GM18858 (cell line): Measurements from ENCODE around the gene ARHGEF19.
"Not testable (repeated sequence)": the region's sequence is repeated elsewhere in the genome, so short reads cannot be mapped to it uniquely, and the experiment has no call there.

Experiments used
- ATAC-seq: cut with Tn5 transposase; IDR thresholded peaks from one replicate; pipeline ENCODE4 v1.9.1; 2021; ENCODE audit not compliant: unreplicated experiment

The ARHGEF19 gene

DNA sequence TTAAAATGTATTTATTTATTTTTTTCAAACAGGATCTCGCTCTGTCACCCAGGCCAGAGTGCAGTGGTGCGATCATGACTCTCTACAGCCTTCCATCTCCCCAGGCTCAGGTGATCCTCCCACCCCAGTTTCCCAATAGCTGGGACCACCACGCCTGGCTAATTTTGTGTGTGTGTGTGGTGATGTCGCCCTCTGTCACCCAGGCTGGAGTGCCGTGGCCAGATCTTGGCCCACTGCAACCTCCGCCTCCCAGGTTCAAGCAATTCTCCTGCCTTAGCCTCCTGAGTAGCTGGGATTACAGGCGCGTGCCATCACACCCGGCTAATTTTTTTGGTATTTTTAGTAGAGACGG lies 44.3 kb downstream of the ARHGEF19 start:
- ATAC-seq: not testable (repeated sequence)

DNA sequence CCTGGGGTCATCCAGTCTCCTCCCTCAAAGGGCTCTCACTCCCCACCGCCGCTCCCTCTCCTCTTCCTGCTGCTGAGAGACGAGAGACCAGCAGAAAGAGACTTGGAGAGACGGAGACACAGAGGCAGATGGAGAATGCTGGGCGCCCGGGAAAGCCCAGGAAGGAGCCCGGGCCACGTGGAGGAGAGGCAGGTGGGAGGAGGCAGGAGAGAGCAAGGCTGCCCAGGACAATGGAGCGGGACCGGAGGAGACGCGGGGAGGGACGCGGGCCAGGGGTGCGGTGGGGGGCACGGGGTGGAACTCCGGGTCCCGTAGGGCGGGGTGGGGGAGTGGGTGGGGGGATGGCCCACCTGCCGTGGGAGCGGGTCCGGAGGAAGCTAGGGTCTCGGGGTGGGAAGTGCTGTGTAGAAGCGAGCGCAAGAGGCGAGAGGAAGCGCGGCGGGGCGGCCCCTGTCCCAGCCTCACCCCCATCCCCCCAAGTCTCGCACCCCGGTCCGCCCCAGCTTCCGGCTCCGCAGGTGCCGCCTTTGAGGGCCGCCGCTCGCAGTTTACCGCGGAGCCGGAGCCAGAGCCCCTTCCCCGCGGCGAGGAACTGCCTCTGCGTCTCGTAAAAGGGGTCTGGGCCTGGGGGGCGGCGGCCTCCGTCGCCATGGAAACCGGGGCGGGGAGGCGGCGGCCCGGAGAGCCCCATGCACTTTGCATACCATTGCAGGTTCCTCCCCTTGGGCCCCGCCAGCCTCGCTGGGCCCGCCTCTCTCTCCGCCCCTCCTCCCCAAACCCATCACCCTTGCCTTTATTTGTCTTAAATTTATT lies 44.9 kb downstream of the ARHGEF19 start:
- ATAC-seq: no peak

DNA sequence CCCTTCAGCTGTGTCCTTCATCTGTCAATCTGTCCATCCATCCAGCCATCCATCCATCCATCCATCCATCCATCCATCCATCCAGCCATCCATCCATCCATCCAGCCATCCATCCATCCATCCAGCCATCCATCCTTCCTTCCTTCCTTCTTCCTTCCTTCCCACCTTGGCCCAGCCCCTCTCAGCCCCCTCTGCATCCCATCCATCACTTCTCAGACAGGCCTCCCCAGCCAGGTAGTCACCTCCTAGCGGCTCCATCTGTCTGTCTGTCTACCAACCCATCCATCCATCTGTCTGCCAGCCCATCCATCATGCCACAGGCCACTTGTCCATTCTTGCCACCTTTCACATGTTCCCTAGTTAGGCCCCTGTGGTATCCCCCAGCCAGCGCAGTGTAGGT lies 46.3 kb downstream of the ARHGEF19 start:
- ATAC-seq: no peak

DNA sequence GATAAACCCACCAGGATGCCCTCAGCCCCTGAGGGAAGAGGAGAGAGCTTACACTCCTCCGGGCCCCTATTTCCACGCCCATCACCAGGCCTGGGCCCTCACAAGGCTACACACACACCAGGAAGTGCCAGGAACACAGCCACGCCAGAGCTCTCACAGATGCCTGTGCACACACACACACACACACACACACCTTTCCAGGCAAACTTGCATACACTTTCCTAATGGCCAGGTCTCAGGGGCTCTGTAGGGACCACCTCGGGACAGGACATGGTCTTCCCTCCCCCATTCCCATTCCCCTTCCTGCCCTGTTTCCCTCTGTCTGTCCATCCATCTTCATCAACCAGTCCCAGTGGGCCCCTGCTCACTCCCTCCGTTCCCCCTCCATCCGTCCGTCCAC lies 46.9 kb downstream of the ARHGEF19 start:
- ATAC-seq: no peak

DNA sequence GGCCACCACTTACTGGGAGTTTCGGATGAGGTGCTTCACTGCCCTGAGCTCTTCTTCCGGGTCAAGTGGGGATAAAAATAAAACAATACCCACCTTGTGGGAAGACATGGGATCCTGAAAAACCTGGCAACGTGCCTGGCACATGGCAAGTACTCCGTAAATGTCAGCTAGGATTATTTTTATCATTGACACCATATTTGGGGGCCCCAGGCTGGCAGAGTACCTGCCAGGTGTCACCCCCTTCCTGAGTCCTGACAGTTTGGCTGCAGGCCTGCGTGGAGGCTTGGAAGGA lies 47.4 kb downstream of the ARHGEF19 start:
- ATAC-seq: no peak

DNA sequence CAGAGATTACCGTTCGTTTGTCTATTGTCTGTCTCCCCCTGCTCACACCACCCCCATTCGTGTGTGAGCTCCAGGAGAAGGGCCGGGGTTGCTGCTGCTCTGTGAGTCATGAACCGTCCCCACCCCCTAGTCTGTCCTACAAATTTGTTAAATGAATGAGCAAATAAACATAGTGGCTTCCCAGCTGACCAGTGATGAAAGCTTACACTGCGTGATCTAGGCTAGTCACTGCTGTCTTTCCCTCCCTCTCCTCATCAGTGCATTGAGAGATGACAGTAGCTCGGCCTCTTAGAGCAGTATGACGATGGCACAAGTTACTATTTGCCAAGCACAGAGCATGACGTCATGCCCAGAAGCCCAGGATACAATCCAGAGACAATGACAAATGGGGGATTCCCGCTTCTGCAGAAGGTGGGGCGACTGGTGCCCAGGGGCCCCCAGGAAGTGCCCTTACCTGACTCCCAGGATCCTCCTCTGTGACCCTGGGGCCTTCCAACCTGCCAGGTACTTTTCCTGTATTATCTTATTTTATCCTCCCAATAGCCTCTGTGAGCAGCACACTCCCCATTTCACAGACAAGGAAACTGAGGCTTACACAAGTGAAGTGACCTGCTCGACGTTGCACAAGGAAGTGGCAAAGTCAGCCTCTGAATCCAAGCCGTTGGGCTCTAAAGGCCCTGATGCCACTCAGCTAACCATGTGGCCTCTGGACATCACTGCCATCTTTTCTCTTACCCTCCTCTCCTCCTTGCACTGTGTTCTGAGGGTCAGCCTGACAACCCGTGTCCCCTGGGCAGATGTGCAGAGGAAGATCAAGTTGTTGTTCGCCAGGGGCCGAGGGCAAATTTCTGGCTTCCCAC lies 48.0 kb downstream of the ARHGEF19 start:
- ATAC-seq: no peak

DNA sequence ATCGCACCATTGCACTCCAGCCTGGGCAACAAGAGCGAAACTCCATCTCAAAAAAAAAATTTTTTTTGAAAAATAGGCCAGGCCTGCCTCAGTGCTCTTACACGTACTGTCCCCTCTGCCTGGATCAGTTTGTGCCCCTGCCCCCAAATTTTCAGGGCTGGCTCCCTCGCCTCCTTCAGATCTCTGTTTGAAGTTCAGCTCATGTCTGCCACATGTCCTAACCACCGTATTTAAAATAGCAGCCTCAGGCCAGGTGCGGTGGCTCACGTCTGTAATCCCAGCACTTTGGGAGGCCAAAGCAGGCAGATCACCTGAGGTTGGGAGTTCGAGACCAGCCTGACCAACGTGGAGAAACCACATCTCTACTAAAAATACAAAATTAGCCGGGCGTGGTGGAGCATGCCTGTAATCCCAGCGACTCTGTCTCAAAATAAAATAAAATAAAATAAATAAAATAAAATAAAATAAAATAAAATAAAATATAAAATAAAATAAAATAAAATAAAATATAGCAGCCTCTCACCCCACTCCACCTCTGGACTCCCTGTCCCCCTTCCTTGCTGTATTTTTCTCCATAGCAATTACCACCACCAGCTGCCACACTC lies 48.7 kb downstream of the ARHGEF19 start:
- ATAC-seq: not testable (repeated sequence)

DNA sequence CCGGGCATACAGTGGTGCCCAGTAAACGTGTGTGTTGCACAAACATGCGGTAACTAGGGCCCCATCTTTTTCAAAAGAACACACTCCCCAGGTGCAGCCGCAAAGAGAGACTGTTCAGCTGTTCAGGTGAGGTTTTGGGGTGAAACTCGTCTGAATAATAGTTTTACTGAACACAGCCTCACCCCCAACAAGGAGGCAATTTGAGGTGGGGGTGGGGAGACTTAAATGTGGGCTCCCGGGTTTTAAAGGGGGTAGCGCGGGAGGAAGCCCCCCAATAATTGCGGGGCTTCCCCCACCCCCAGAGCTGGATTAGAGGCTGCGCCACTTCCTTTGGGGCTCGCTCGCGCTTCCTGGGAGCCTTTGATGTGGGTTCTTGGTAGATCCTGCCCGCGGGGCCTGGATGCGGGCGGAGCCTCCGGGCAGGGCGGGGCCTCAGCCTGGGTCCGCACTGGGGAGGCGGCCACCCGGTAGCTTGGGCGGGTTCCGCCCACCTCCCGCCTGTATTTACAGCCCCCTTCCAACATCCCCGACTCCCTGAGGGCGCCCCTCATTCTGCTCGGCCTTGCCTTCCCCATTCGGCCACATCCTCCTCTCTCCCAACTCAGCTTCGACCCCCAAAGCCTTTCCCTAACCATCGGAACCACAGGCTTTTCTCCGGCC lies 50.2 kb downstream of the ARHGEF19 start:
- no peak for ATAC-seq

DNA sequence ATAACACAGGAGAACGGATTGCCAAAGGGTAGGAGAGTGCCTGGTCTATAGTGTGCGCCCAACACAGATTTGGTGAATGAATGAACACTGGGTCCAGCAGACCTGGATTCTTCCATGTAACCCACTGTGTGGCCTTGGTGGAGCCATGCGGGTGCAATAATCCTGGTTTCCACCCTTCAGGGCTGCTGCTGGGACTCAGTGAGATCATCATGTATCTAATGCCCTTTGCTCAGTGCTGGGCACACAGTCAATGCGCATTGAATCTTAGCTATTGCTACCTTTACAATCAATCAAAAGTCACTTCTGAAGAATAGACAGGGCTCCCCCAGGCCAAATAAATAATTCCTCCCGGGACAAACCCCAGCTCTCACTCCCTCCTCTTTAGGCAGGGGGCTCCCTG lies 50.7 kb downstream of the ARHGEF19 start:
- no peak for ATAC-seq

DNA sequence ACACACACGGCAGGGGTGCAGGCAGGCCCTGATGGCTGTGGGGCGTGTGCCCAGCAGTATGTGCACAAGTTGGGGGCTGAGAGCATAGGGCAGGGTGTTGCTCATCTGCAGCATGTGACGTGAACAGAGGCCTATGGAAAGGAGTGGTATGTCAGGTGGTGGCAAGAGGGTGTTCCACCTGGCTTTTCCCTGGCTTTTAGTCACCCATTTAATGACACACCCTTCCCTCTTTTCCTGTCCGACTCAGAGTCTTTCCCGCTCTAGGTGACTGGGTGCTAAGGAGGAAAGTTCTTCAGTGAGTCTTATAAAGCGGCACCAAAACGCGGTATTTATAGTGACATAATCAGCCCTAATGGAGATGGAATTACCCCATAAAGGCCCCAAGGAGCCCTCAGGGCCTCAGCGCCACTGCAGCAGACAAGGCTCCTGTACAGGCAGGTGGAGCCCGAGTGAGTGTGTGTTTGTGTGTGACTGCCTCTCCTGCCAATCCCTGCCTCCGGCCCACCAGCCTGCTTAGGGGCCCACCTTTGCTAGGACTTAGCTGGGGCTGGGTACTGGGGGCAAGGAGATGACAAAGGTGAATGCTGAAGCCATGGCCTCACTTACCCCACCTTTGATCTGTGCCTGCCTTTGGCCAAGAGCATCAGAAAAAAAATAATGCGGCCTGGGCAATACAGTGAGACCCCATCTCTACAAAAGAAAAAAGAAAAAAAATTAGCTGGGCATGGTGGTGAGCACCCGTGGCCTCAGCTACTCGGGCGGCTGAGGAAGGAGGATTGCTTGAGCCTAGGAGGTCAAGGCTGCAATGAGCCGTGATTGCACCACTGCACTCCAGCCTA lies 53.2 kb downstream of the ARHGEF19 start:
- ATAC-seq: no peak

DNA sequence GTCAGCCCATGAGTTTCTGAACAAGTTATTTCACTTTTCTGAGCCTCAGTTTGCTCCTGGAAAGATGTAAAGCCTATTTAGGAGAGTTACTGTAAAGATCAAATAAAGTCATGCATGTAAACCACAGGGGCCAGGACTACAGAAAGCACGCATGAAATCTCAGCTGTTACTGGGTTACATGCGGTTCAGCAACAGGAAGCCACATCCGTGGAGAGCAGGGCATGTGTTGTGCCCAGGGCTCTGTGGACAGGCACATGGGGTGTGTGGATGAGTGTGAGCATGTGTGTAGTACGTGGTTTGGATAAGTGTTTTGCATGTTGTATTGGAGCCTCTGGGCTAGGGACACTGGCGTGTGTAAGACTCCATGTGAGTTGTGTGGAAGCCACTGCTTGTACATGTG lies 54.4 kb downstream of the ARHGEF19 start:
- no peak for ATAC-seq

DNA sequence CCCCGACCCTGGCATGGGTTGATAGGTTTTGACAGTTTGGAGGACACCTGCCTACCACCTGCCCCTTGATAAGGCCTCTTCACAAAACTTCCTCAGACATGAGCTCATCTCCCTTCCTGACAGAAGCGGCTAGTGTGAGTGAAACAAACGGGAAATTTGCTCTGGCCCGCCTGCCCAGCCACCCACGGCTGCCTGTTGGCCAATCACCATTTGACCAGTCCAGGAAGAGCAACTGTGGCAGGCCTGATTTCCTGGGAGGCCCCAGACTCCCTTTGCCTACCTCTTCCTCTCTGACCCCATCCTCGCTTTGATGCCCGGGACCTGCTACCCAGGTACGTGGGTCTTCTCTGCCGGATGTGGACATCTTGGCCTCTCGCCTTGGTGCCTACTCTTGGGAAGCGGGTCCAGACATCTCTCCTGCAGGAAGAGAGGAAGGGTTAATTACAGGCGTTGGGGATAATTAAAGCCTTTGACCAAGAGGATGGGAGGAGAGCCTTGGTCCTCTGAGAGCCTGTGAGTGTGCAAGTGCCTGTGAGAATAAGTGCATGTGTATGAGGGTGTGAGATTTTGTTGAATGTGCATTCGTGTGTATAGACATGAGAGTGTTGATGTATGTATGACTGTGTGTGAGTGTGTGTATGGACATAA lies 55.5 kb downstream of the ARHGEF19 start:
- ATAC-seq: no peak

DNA sequence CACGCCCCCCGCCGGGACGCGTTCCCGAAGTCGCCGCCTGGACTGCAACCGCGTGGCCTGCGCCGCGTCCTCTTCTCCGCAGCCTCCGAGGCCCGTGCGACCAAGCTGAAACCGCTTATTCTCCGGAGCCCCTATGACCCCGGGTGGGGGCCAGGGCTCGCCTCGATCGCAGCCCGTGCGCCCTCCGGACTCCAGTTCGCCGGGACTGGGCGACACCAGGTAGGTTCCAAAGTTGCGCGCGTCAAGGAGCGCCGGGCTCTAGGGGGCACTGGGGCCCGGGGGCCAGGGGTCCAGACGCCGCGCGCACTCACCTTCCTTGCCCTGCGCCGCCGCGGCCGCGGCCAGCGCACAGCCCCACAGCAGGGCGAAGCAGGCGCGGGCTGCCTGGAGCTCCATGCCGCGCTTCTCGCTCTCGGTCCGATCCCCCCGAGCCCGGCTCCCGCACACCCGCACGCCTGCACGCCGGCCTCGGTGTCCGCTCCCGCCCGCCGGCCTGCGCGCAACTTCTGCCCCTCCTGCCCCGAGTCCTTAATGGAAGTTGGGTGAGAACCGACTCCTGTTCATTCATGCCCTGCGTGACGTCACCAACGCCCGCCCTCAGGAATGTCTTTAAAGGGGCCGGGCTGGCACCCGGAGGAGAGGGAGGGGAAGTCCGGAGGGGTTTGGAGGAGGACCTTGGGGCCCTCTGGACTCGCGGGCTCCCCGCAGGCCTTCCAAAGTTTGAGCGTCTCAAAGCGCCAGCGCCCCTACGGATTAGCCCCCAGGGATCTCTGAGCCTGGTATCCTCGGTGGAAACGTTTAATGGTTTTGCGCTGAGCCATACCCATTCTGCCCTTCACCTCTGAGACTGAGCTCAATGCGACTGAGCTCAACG lies 56.7 kb downstream of the ARHGEF19 start, which contains the start of gene EPHA2:
EPHA2 (minus strand) TSS at position 533 of the 874 bp plus-strand sequence; CDS start at position 396, 137 bp downstream.
- ATAC-seq: no peak

DNA sequence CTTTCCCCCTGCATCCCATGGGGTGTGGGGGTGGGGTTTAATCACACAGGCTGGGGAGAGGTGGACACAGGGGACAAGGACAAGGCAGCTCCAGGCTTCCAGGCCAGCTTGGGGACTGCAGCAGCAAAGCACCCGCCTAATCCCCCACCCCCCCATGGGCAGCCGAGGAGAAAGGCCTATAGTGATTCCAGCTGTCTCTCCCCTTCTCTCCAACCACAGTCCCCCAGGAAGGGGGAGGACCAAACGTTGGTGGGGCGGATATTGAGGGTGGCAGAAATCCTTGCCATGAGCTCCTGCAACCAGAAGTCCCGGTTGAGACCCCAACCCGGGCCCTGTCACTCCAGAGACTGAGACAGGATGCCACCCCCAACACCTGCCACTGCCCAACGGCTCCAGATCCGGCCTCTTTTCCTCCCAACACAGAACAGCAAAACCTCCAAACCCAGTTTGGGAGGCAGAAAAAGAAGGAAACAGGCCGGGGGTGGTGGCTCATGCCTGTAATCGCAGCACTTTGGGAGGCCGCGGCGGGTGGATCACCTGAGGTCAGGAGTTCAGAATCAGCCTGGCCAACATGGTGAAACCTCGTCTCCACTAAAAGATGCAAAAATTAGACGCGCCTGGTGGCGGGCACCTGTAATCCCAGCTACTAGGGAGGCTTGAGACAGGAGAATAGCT lies 58.3 kb downstream of the ARHGEF19 start:
- no peak for ATAC-seq

DNA sequence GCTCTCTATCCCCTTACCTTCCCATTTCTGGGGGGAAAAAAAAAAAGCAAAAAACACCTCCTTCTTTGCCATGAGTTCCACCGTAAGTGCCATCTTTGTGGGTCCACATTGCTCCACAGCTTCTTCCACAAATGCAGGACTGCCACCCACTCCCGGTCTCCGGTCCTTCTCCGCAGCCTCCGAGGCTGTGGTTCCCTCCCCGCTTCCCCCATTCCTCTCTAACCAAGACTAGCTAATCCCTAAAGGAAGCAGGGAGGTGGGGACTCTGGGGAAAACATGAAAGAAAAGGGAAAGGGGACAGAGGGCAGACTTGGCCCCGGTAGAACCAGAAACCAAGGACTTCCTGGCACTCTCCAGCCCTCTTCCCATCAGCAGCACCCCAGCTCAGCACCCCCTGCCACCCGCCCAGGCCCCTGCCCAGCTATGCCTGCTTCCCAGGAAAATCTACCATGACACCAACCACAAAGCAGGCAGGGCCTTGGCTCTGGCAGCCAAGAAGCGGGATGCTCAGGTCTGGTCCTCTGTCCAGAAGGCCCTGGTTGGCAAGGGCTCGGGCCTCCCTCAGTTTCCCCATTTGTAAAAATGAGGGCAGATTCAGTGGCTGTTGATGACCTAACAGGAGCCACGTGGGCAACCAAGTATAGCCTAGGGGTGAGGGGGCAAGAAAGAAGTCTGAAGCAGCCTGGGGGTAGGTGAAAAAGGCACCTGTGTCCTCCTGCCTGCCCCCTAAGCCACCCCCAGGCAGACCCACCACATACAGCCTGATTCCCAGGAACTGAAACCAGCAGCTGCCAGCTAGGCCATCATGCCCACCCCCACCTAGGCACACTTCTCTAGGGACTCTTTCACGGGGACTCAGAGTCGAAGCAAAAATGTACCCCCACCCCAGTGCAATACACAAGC lies 59.1 kb downstream of the ARHGEF19 start:
- no peak for ATAC-seq

DNA sequence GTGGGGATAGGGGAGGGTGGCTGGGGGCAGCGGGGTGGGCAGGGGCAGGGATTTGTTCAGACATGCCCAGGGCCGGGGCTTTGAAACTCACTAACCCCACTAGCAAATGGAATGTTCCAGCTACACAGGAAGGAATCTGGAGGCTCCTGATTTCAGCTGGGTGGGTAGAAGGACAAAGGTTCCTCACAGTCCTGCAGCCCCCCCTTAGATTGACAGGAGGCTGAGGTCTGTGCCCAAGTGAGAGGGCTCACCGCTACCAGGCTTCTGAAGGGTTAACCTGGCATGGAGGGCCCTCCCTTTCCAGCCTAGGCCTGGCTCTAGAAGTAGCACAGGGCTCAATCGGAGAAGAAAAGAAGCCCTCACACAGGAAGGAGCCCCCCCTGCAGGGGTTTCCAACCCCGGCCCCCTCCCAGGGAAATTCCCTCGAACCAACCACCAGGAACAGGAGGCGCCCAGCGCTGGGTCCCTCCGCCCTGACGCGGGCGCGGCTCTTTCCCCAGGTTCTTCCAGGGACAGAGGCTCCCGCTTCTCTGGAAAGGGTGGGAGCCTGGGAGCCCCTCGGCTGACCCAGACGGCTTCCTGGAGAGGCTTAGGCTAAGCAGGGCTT lies 59.9 kb downstream of the ARHGEF19 start:
- ATAC-seq: no peak

DNA sequence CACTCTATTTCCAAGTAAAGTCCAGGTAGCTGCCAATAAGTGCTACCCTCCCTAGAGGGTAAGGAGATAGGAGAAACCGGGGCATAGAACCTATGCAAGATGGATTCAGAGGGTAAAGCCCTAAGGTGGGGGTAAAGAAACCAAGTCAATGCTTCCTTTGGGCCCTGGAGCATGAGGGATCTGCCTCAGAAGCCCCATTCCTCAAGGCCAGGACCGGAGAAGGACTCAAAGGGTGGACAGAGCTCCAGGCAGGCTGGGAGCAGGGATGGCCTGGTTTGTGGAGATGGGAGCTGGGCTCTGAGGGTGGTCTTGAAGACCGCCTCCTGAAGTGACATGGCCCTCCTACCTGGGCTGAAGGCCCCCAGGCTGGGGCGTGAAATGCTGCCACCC lies 60.5 kb downstream of the ARHGEF19 start:
- ATAC-seq: no peak
